GM21447 (cell line): ENCODE data around the gene OR2C1.
A peak's percentile ranks its signal among the peaks of the same experiment; 100 is the strongest.

Experiments used
- ATAC-seq: cut with Tn5 transposase; IDR thresholded peaks from one replicate; pipeline ENCODE4 v1.9.1; 2021; ENCODE audit not compliant: unreplicated experiment

OR2C1 gene

DNA sequence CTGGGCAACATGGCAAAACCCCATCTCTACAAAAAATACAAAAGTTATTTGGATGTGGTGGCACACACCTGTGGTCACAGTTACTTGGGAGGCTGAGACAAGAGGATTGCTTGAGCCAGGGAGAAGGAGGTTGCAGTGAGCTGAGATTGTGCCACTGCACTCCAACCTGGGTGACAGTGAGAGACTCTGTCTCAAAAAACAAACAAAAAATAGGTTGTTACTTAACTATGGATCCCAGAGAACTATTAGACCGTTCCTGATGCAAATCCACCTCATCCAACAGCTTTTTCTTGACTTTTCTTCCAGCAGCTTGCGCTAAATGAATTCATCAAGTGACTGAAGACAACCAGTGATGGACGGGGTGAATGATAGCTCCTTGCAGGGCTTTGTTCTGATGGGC, at the start of gene OR2C1:
TSS of gene OR2C1 (plus strand) at position 301 of the 400 bp plus-strand sequence. CDS start at position 353, 52 bp downstream.
- ATAC-seq: no peak

DNA sequence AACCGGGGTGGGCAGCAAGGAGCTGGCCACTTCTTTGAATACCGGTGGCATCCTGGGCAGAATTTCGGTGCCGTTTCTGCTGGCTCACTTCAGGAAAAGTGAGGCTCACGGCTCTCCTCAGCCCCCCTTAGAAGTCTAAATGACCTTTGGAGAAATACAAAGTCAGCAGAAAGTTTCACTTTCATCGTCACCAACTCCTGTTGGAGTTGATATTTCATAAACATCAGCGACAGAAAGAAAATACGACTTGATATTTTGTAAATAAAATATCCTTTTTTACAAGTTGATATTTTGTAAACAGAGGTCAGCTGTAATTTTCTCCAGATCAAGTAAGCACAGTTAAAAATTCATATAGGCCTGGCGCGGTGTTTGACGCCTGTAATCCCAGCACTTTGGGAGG, 49.6 kb upstream of the OR2C1 start:
- no peak for ATAC-seq

DNA sequence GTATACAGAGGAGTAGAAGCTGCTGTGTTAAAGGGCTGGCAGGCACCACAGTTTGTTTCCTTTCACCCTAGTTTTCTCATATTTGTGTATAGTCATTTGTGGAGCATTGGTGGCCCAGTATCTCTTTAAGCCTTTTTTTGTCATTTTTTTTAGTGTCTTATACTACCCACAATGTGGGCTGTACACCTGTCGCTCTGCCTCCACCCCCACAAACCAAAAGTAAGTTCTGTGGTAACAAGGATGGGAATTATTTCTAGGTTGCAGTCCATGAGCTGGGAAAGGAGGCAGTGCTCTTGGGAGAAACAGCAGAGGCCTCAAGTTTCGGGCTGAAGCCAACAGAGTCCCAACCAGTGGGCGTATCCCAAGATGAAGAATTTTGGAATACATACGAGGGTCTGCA, 44.2 kb upstream of the OR2C1 start:
- ATAC-seq: no peak

GRCh38 chr16:3317315-3317999, 38.2 kb upstream of the OR2C1 start:
- no peak for ATAC-seq

- ATAC-seq: no peak
Measured at GRCh38 chr16:3321816-3322215, 33.9 kb upstream of the OR2C1 start.

DNA sequence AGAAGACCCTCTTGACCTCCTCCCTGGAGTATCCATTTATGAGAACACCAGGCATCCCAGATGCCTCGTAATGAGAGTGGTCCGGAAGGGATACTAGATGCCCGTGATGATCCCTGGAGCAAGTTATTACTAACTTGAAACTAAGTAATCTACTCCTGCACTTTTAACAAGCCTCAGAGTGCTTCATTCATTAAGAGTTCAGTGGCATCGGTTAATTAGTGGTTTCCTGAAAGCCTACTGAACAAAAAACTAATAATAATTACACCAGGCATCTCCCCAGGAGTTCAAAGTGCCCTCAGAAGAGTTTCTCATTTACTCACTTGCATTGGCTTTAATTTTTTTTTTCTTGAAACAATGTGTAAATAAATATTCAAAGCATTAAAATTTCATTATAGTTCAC, 28.2 kb upstream of the OR2C1 start:
- no peak for ATAC-seq

- ATAC-seq: no peak
Measured at GRCh38 chr16:3328104-3328503, 27.6 kb upstream of the OR2C1 start.

- no peak for ATAC-seq
Measured at GRCh38 chr16:3328643-3329042, 27.0 kb upstream of the OR2C1 start.

GRCh38 chr16:3346041-3346440, 9.6 kb upstream of the OR2C1 start:
- ATAC-seq: no peak

DNA sequence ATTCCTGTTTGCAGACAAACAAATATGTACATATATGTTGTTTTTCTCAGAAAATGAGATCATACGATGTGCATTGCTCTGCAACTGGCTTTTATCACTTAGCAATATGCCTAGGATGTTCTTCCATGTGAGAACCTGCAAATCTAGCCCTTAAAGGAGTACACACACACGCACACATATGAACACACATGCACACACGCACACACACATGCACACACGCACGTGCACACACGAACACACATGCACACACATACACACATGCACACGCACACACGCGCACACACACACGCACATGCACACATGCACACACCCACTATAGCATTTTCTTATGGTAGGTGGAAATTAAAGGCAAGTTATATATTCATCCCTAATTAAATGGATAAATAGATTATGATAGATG, 8.1 kb upstream of the OR2C1 start:
- ATAC-seq: no peak

GRCh38 chr16:3348547-3349167, 7.0 kb upstream of the OR2C1 start:
- no peak for ATAC-seq

DNA sequence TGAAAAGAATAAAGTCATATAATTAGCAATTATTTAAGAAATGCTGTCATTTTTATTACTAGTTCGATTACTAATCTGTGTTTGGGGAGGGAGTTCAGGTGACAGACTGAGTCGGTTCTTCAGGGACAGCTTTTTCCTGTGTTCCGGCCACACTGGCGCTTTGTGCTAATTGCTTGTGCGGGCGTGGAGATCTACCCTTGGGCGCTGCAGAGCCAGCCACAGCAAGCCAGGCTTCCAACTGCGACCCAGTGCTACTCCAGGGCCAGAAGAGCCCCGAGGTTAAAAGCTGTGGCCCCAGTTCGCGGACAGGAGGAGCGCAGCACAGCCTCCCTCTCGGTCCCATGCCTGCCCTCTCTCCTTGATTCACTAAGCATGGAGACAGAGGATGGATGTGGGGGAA, 6.5 kb upstream of the OR2C1 start:
- no peak for ATAC-seq

- no peak for ATAC-seq
Measured at GRCh38 chr16:3356118-3356517, 429 bp downstream of the OR2C1 start.

DNA sequence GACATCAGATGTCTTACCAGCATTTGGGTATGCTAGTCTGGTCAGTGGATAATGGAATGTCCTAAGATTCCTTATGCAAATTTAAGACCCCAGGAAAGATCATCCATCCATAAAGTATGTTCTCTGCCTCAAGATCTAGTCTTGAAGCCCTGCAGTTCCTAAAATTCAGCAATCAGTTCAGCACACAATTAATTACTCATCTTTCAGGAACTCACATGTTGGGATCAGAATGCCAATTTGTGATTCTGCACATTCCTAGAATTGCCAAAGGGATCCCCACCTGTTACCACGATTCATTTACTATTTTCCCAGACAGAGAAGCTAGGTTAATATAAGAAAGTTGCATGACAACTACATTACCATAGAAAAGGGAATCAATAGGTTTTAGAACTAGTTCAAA, 3.2 kb downstream of the OR2C1 start:
- no peak for ATAC-seq

- no peak for ATAC-seq
Measured at GRCh38 chr16:3362931-3363330, 7.2 kb downstream of the OR2C1 start.

DNA sequence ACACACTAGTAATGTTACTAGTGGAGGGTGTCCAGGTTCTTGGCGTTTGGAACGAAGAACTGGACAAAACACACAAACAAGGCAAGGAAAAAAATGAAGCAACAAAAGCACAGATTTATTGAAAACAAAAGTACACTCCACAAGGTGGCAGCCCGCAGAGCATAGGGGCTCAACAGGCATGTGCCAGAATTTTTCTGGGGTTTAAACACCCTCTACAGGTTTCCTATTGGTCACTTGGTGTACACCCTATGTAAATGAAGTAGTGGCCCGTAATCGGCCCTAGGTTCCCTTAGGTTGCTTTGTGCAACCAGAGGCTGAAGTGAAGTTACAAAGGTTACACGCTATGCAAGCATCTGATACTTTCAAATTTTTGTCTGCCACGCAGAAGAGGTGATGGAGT, 8.1 kb downstream of the OR2C1 start:
- ATAC-seq: no peak

DNA sequence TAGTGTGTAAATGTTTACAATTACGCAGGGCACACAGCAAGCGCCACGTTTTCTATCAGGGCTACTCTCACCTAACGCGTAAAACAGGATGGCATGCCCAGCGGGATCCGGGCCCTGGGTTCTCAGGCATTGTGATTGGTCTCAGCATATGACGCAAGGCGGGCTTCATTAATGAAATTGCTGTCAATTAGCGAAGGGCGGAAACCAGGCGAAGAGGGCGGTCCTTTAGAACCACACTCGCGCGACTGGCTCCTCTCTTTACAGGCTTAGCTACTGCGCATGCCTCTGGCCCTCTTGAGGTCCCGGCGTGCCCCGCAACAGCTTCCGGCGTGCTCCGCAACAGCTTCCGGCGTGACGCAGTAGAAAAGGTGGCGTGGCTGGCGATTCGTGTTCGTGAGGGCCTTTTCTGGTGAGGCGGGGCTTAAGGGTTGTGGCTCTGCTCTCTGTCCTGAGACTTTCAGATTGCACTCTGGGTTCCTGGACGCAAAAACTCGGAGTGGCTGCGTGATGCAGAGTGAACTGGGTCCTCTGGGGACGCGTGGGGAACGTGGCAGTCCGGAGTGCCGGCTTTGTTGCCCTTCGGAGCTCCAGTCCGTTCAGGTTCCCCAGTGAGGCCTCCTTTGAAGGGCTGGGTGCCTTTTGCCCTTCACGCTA, 9.2 kb downstream of the OR2C1 start:
- peak; percentile 72 for ATAC-seq

- no peak for ATAC-seq
Measured at GRCh38 chr16:3369073-3369472, 13.4 kb downstream of the OR2C1 start.

DNA sequence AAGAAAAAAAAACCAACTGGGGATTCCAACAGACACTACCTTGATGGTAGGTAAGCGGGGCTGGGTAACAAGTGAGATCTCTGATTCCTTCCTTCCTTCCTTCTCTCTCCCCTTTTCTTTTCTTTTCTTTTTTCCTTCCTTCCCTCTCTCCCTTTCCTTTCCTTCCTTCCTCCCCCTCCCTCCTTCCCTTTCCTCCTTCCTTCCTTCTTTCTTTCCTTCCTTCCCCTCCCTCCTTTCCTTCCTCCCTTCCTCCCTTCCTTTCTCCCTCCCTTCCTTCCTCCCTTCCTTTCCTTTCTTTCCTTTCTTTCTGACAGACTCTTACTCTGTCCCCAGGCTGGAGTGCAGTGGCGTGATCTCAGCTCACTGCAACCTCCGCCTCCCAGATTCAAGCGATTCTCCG, 20.0 kb downstream of the OR2C1 start:
- ATAC-seq: no peak

DNA sequence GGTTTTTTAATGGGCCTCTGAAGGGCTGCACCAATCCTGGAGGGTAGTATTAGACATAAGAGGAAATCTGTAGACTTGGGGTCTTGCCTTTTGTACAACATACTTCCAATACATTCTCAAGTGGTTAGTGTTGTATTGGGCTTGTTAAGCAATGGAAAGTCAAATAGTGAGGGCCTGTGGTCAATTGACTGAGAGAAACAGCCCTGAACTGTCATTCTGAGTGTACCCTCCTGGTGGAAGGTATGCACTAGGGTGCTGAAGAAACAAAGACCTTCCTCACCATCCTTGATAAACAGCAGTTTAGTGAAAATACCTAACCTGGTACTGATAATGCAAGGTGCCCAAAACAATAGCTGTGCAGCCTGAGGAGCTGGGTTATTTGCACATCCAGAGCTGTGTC, 22.2 kb downstream of the OR2C1 start:
- ATAC-seq: no peak

DNA sequence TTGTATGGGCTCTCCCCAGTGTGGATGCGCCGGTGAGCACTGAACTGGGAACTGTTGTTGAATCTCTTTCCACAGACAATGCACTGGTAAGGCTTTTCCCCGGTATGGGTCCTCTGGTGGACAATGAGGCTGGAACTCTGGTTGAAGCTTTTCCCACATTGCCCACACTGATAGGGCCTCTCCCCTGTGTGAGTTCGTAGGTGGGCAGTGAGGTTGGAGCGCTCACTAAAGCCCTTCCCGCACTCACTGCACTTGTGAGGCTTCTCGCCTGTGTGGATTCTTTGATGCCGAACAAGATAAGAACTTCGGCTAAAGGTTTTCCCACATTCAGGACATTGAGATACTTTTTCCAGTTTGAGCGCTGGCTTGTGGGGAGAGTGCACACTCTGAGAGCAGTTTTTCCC, 27.4 kb downstream of the OR2C1 start:
- ATAC-seq: no peak

DNA sequence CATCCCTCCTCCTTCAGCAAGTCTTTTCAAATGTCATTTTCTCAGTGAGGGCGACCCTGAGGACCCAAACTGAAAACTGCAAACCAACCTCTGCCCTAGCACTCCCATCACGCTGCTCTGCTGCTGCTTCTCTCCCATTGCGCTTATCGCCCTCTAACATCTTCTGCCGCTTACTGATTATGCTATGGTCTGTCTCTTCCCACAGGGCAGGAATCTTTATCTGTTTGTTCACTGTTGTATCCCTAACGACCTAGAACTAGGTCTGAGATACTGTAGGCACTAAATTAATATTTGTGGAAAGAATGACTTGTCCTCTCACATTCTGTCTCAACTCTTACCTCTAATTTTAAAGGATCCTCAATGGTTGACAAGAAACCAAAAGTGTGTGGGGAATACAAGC, 32.6 kb downstream of the OR2C1 start:
- no peak for ATAC-seq
